H9 (cell line): Measurements from ENCODE around the gene SHC4. TPM values are rescaled to one million over a fixed set of nuclear protein-coding genes. Genes with fewer than 3 reads are reported as not detected.

Source experiments
- DNase-seq: peaks from one replicate; pipeline ENCODE4 v3.0.0-alpha.2; 2017
- H2AFZ ChIP-seq: one replicate; pipeline ENCODE4 v1.6.1; 2013; ENCODE audit warnings: mild to moderate bottlenecking, low read length, control low read depth, moderate library complexity
- H2AK5ac ChIP-seq: 2 replicates; pipeline ENCODE4 v1.6.1; 2013; ENCODE audit warnings: low read length, control low read depth, mixed read lengths; ENCODE audit not compliant: insufficient read length
- H2BK120ac ChIP-seq: one replicate; pipeline ENCODE4 v1.6.1; 2013; ENCODE audit warnings: low read depth, mild to moderate bottlenecking, low read length, control low read depth, inconsistent platforms; ENCODE audit not compliant: poor library complexity, severe bottlenecking
- H2BK12ac ChIP-seq: 2 replicates; pipeline ENCODE4 v1.6.1; 2013; ENCODE audit warnings: low read length, control low read depth, mixed read lengths, low read depth; ENCODE audit not compliant: insufficient read length
- H2BK15ac ChIP-seq: 2 replicates; pipeline ENCODE4 v1.6.1; 2013; ENCODE audit warnings: low read depth, low read length, control low read depth
- H2BK20ac ChIP-seq: one replicate; pipeline ENCODE4 v1.6.1; 2013; ENCODE audit warnings: low read depth, mild to moderate bottlenecking, low read length, control low read depth, inconsistent platforms; ENCODE audit not compliant: poor library complexity, severe bottlenecking
- H2BK5ac ChIP-seq: 2 replicates; pipeline ENCODE4 v1.6.1; 2013; ENCODE audit warnings: low read length, control low read depth, mixed read lengths; ENCODE audit not compliant: insufficient read length
- H3K14ac ChIP-seq: 2 replicates; pipeline ENCODE4 v1.6.1; 2013; ENCODE audit warnings: low read length, control low read depth; ENCODE audit not compliant: insufficient read depth
- H3K18ac ChIP-seq: 2 replicates; pipeline ENCODE4 v1.6.1; 2013; ENCODE audit warnings: low read depth, mild to moderate bottlenecking, mixed read lengths, low read length, control low read depth; ENCODE audit not compliant: insufficient read length
- H3K23ac ChIP-seq: 2 replicates; pipeline ENCODE4 v1.6.1; 2013; ENCODE audit warnings: low read length, control low read depth, mixed read lengths, low read depth; ENCODE audit not compliant: insufficient read length
- H3K23me2 ChIP-seq: 2 replicates; pipeline ENCODE4 v1.6.1; 2013; ENCODE audit warnings: low read depth, mild to moderate bottlenecking, mixed read lengths, low read length, control low read depth; ENCODE audit not compliant: insufficient read length, poor library complexity, severe bottlenecking
- H3K27ac ChIP-seq: 2 replicates; pipeline ENCODE4 v1.5.1; 2013; ENCODE audit warnings: low read length, control low read depth, mixed read lengths, low read depth; ENCODE audit not compliant: insufficient read length
- H3K27me3 ChIP-seq: 2 replicates; pipeline ENCODE4 v1.6.1; 2013; ENCODE audit warnings: low read length, control low read depth, inconsistent platforms; ENCODE audit not compliant: insufficient read depth
- H3K4ac ChIP-seq: 2 replicates; pipeline ENCODE4 v1.6.1; 2013; ENCODE audit warnings: low read depth, mild to moderate bottlenecking, control low read depth, inconsistent platforms, low read length, moderate library complexity
- H3K4me1 ChIP-seq: 2 replicates; pipeline ENCODE4 v1.6.1; 2013; ENCODE audit warnings: low read length, control low read depth, inconsistent platforms; ENCODE audit not compliant: insufficient read depth
- H3K4me2 ChIP-seq: 2 replicates; pipeline ENCODE4 v1.6.1; 2013; ENCODE audit warnings: low read length, control low read depth, mixed read lengths; ENCODE audit not compliant: insufficient read length, insufficient read depth
- H3K56ac ChIP-seq: 2 replicates; pipeline ENCODE4 v1.6.1; 2013; ENCODE audit warnings: low read depth, mild to moderate bottlenecking, mixed read lengths, low read length, control low read depth; ENCODE audit not compliant: insufficient read length
- H3K79me1 ChIP-seq: 2 replicates; pipeline ENCODE4 v1.6.1; 2013; ENCODE audit warnings: low read depth, mild to moderate bottlenecking, moderate library complexity, low read length, control low read depth, inconsistent platforms; ENCODE audit not compliant: insufficient read depth, poor library complexity, severe bottlenecking
- H3K79me2 ChIP-seq: 2 replicates; pipeline ENCODE4 v1.6.1; 2013; ENCODE audit warnings: low read length, control low read depth, inconsistent platforms; ENCODE audit not compliant: insufficient read depth
- H3K9ac ChIP-seq: 2 replicates; pipeline ENCODE4 v1.6.1; 2013; ENCODE audit warnings: low read length, control low read depth, mixed read lengths; ENCODE audit not compliant: insufficient read length; ENCODE audit errors: extremely low read depth
- H3K9me3 ChIP-seq: one replicate; pipeline ENCODE4 v1.6.1; 2013; ENCODE audit warnings: low read depth, low read length, inconsistent platforms; ENCODE audit not compliant: control insufficient read depth
- H3T11ph ChIP-seq: one replicate; pipeline ENCODE4 v1.6.1; 2013; ENCODE audit warnings: mild to moderate bottlenecking, low read length, control low read depth, inconsistent platforms
- H4K20me1 ChIP-seq: one replicate; pipeline ENCODE4 v1.6.1; 2013; ENCODE audit not compliant: control insufficient read depth, insufficient read length, insufficient read depth
- H4K5ac ChIP-seq: 2 replicates; pipeline ENCODE4 v1.6.1; 2013; ENCODE audit warnings: low read depth, mild to moderate bottlenecking, mixed read lengths, low read length, control low read depth; ENCODE audit not compliant: insufficient read length
- H4K8ac ChIP-seq: replicated peaks from 2 replicates; pipeline ENCODE4 v1.6.1; 2013; ENCODE audit warnings: low read length, control low read depth, mixed read lengths, low read depth; ENCODE audit not compliant: insufficient read length
- H4K91ac ChIP-seq: 2 replicates; pipeline ENCODE4 v1.6.1; 2013; ENCODE audit warnings: low read depth, mild to moderate bottlenecking, moderate library complexity, mixed read lengths, low read length, control low read depth; ENCODE audit not compliant: insufficient read length
- H3K27ac Mint-ChIP-seq, 3 experiments: 2 replicates in 2 of 3; 3 replicates in 1 of 3; pipeline ENCODE4 v1.8.0; 2020 to 2021; ENCODE audit warnings: mixed read lengths in 3 of 3, mild to moderate bottlenecking in 1 of 3, moderate library complexity in 1 of 3
- H3K27me3 Mint-ChIP-seq: 2 replicates; pipeline ENCODE4 v1.8.0; 2021; ENCODE audit warnings: low read depth, mild to moderate bottlenecking, moderate library complexity, mixed read lengths
- H3K36me3 Mint-ChIP-seq, 3 experiments: 2 replicates in 2 of 3; 3 replicates in 1 of 3; pipeline ENCODE4 v1.8.0; 2020 to 2021; ENCODE audit warnings: low read depth in 3 of 3, mixed read lengths in 3 of 3; ENCODE audit not compliant: insufficient read depth in 1 of 3
- H3K4me1 Mint-ChIP-seq, 2 experiments: 2 replicates each; pipeline ENCODE4 v1.8.0; 2020; ENCODE audit warnings: mixed read lengths in 2 of 2
- H3K4me3 Mint-ChIP-seq, 2 experiments: 2 replicates in 1 of 2; 3 replicates in 1 of 2; pipeline ENCODE4 v1.8.0; 2020 to 2021; ENCODE audit warnings: mild to moderate bottlenecking in 2 of 2, mixed read lengths in 2 of 2, moderate library complexity in 1 of 2
- H3K9me3 Mint-ChIP-seq, 2 experiments: 2 replicates in 1 of 2; 3 replicates in 1 of 2; pipeline ENCODE4 v1.8.0; 2020; ENCODE audit warnings: mild to moderate bottlenecking in 2 of 2, mixed read lengths in 2 of 2, moderate library complexity in 1 of 2
- CTCF ChIP-seq: fragments of 200-600 bp; sonication (generic); conservative IDR thresholded peaks from 3 replicates; pipeline ENCODE4 v1.8.0; 2021; ENCODE audit warnings: antibody characterized with exemption, mild to moderate bottlenecking
- total RNA-seq: library from RNA; stranded (reverse); gene quantifications from 2 replicates; pipeline ENCODE4 v1.2.1, GENCODE V29; 2021

SHC4 gene
- total RNA-seq, 1 experiment from 2014 or later, result 0.26 TPM

- Histone ChIP-seq H4K91ac (no peak overlapping the region), H3K56ac (no peak overlapping the region), H3K9ac (no peak overlapping the region), H3K27ac (no peak overlapping the region), H3K23me2 (no peaks in the 10 kb centered on the region), H3K9me3 (no peaks in the 10 kb centered on the region), H4K5ac (no peak overlapping the region), H2BK12ac (no peak overlapping the region), H3K23ac (no peak overlapping the region), H3K4me1 (peaks cover 2% of the 10 kb centered on the region; the same call in 1 of the 2 replicates), H3K79me1 (peaks cover 4% of the 10 kb centered on the region), H3K18ac (no peak overlapping the region), H2BK15ac (no peak overlapping the region), H2AFZ (no peak overlapping the region), H3K79me2 (no peaks in the 10 kb centered on the region), H2BK5ac (no peak overlapping the region), H3K27me3 (no peaks in the 10 kb centered on the region), H3K4me2 (no peak overlapping the region), H4K8ac (no peak overlapping the region), H4K20me1 (no peaks in the 10 kb centered on the region), H3K14ac (no peak overlapping the region), H2BK120ac (no peak overlapping the region), H2AK5ac (no peak overlapping the region), H3K4ac (no peak overlapping the region), H2BK20ac (no peak overlapping the region), H3T11ph (no peak overlapping the region)
- Mint-ChIP-seq H3K9me3 (no peaks in the 10 kb centered on the region), H3K36me3 (no peaks in the 10 kb centered on the region; a peak in 1 of 7 replicates), H3K4me1 (peaks cover 18 to 42% of the 10 kb centered on the region in 2 experiments), H3K4me3 (no peak overlapping the region), H3K27me3 (no peaks in the 10 kb centered on the region), H3K27ac (no peak overlapping the region)
- no peak for TF ChIP-seq CTCF
- no peak for DNase-seq
Measured at GRCh38 chr15:48802867-48803266, 160.9 kb downstream of the SHC4 start.
